MM.1S (cell line): ENCODE results near the gene SCGB3A1.

ENCODE experiments used
- DNase-seq: peaks from one replicate; pipeline ENCODE4 v3.0.0-alpha.2; 2015
- H2AFZ ChIP-seq: fragments of 300-600 bp; sonication (generic); 2 replicates; pipeline ENCODE4 v1.6.0; 2016; ENCODE audit warnings: antibody characterized with exemption, low read length
- H3F3A ChIP-seq: fragments of 300-600 bp; sonication (generic); 2 replicates; pipeline ENCODE4 v1.6.1; 2016; ENCODE audit warnings: mild to moderate bottlenecking, antibody characterized with exemption, low read length, moderate library complexity, mixed read lengths; ENCODE audit not compliant: insufficient read depth
- H3K27ac ChIP-seq: fragments of 300-600 bp; sonication (generic); 2 replicates; pipeline ENCODE4 v1.5.1; 2016; ENCODE audit warnings: mild to moderate bottlenecking, low read length
- H3K27me3 ChIP-seq: fragments of 300-600 bp; sonication (generic); replicated peaks from 2 replicates; pipeline ENCODE4 v1.6.0; 2016; ENCODE audit warnings: low read length; ENCODE audit not compliant: insufficient read depth
- H3K36me3 ChIP-seq: fragments of 300-600 bp; sonication (generic); replicated peaks from 2 replicates; pipeline ENCODE4 v1.6.1; 2016; ENCODE audit warnings: mild to moderate bottlenecking, low read length, mixed read lengths; ENCODE audit not compliant: insufficient read depth
- H3K4me1 ChIP-seq: fragments of 300-600 bp; sonication (generic); 2 replicates; pipeline ENCODE4 v1.6.1; 2016; ENCODE audit warnings: low read length, mixed read lengths
- H3K4me2 ChIP-seq: fragments of 300-600 bp; sonication (generic); 2 replicates; pipeline ENCODE4 v1.6.0; 2016; ENCODE audit warnings: low read depth, low read length
- H3K4me3 ChIP-seq: fragments of 300-600 bp; sonication (generic); 2 replicates; pipeline ENCODE4 v1.5.1; 2016; ENCODE audit warnings: low read length, mixed read lengths
- H3K79me2 ChIP-seq: fragments of 300-600 bp; sonication (generic); 2 replicates; pipeline ENCODE4 v1.6.1; 2016; ENCODE audit warnings: mixed run types, low read length, mixed read lengths
- H3K9ac ChIP-seq: fragments of 300-600 bp; sonication (generic); 2 replicates; pipeline ENCODE4 v1.6.1; 2016; ENCODE audit warnings: low read length, mixed read lengths
- H3K9me2 ChIP-seq: fragments of 300-600 bp; sonication (generic); replicated peaks from 2 replicates; pipeline ENCODE4 v1.6.1; 2016; ENCODE audit warnings: mild to moderate bottlenecking, low read length, mixed read lengths; ENCODE audit not compliant: insufficient read depth
- H3K9me3 ChIP-seq: fragments of 300-600 bp; sonication (generic); replicated peaks from 2 replicates; pipeline ENCODE4 v1.6.1; 2016; ENCODE audit warnings: mild to moderate bottlenecking, low read length, mixed read lengths; ENCODE audit not compliant: insufficient read depth
- H4K20me1 ChIP-seq: fragments of 300-600 bp; sonication (generic); 2 replicates; pipeline ENCODE4 v1.6.1; 2016; ENCODE audit warnings: mild to moderate bottlenecking, low read length, moderate library complexity, mixed read lengths; ENCODE audit not compliant: insufficient read depth
- CTCF ChIP-seq: fragments of 300-600 bp; sonication (generic); IDR thresholded peaks from 2 replicates; pipeline ENCODE4 v1.5.1; 2016; ENCODE audit warnings: antibody characterized with exemption, low read length, mixed read lengths
- EZH2 ChIP-seq: fragments of 300-600 bp; sonication (generic); optimal IDR thresholded peaks from 2 replicates; pipeline ENCODE3; 2017; ENCODE audit warnings: low read depth, mild to moderate bottlenecking, antibody characterized with exemption, low read length, mixed read lengths
- EZH2phosphoT487 ChIP-seq: fragments of 300-600 bp; sonication (generic); IDR thresholded peaks from 2 replicates; pipeline ENCODE4 v1.6.1; 2018; ENCODE audit warnings: antibody characterized with exemption, low read length

SCGB3A1 gene

GRCh38 chr5:180608572-180609310 is 17.4 kb upstream of the SCGB3A1 start:
- H3K4me1 ChIP-seq = no peaks in the 10 kb centered on the region
- DNase-seq = no peak
- peak overlapping the region; percentile 33 for H3K4me2 ChIP-seq
- no peaks in the 10 kb centered on the region for H3K36me3 ChIP-seq
- H3K27me3 ChIP-seq = peaks cover 55% of the 10 kb centered on the region
- no peak overlapping the region for H2AFZ ChIP-seq
- no peak overlapping the region for H3K4me3 ChIP-seq
- H3K79me2 ChIP-seq = no peaks in the 10 kb centered on the region
- H3F3A ChIP-seq = no peaks in the 10 kb centered on the region
- no peak overlapping the region for H3K27ac ChIP-seq
- TF ChIP-seq EZH2 = no peak
- TF ChIP-seq CTCF = no peak
- no peak for TF ChIP-seq EZH2phosphoT487
- no peaks in the 10 kb centered on the region for H4K20me1 ChIP-seq
- no peaks in the 10 kb centered on the region for H3K9me3 ChIP-seq
- H3K9ac ChIP-seq = no peak overlapping the region
- no peaks in the 10 kb centered on the region for H3K9me2 ChIP-seq

- Histone ChIP-seq H3K27me3 (peaks cover 52% of the 10 kb centered on the region), H3K4me2 (peak overlapping the region; percentile 33), H3K4me1 (no peaks in the 10 kb centered on the region), H3K4me3 (no peak overlapping the region; the same call in 1 of the 2 replicates), H2AFZ (no peak overlapping the region), H3F3A (no peaks in the 10 kb centered on the region), H3K27ac (no peak overlapping the region), H4K20me1 (no peaks in the 10 kb centered on the region), H3K79me2 (no peaks in the 10 kb centered on the region), H3K9ac (no peak overlapping the region), H3K36me3 (no peaks in the 10 kb centered on the region), H3K9me2 (no peaks in the 10 kb centered on the region), H3K9me3 (no peaks in the 10 kb centered on the region)
- peak; percentile 23 for DNase-seq
- TF ChIP-seq EZH2phosphoT487 (no peak), CTCF (no peak), EZH2 (no peak)
These were observed 16.7 kb upstream of the SCGB3A1 start for GRCh38 chr5:180607861-180608571.

GRCh38 chr5:180606215-180606785 is 15.0 kb upstream of the SCGB3A1 start:
- H3K27ac ChIP-seq = no peak overlapping the region
- no peak for DNase-seq
- H4K20me1 ChIP-seq = no peaks in the 10 kb centered on the region
- H3K9me3 ChIP-seq = no peaks in the 10 kb centered on the region
- H3K27me3 ChIP-seq = peaks cover 64% of the 10 kb centered on the region
- TF ChIP-seq EZH2phosphoT487 (no peak), CTCF (no peak), EZH2 (no peak)
- no peak overlapping the region for H3K4me2 ChIP-seq
- no peaks in the 10 kb centered on the region for H3K9me2 ChIP-seq
- no peak overlapping the region for H2AFZ ChIP-seq
- no peaks in the 10 kb centered on the region for H3K36me3 ChIP-seq
- no peaks in the 10 kb centered on the region for H3K4me1 ChIP-seq
- H3K79me2 ChIP-seq = no peaks in the 10 kb centered on the region
- no peak overlapping the region for H3K4me3 ChIP-seq
- H3K9ac ChIP-seq = no peak overlapping the region
- H3F3A ChIP-seq = no peaks in the 10 kb centered on the region
